ENCODE results near the gene NEO1.

NEO1 gene

DNA sequence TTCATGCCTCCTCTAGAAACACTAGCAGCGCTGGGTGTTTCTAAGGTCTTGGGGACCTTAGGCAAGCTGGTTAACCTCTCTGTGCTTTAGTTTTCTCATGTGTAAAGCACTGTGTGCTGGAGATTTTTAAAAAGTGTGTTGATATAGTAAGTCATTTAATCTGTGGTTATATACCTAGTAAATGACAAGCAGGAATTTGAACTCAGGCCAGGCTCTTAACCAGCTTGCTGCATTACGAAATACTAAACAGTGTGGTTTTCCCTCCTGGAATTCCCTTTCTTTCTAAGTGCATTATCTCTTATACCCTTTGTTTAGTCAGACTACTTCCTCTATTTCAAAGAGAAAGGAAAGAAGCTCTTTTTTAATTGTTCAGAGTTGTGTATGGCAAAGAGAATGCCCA is 26.5 kb downstream of the NEO1 start:
- Histone ChIP-seq H3K4me3 (ENCODE audit: low read length) (no peak overlapping the region), H3K4me1 (ENCODE audit: control insufficient read depth, insufficient read depth, low read length) (peaks cover 17% of the 10 kb centered on the region), H3K27me3 (replicated peaks; ENCODE audit: control insufficient read depth, insufficient read depth, low read length) (no peaks in the 10 kb centered on the region), H3K9ac (ENCODE audit: low read length) (no peak overlapping the region), H3K9me3 (ENCODE audit: control insufficient read depth, low read length) (no peaks in the 10 kb centered on the region), H3K36me3 (ENCODE audit: control insufficient read depth, insufficient read depth, low read length, severe bottlenecking) (no peaks in the 10 kb centered on the region)
- DNase-seq (ENCODE audit: low read depth): peak; percentile 71

DNA sequence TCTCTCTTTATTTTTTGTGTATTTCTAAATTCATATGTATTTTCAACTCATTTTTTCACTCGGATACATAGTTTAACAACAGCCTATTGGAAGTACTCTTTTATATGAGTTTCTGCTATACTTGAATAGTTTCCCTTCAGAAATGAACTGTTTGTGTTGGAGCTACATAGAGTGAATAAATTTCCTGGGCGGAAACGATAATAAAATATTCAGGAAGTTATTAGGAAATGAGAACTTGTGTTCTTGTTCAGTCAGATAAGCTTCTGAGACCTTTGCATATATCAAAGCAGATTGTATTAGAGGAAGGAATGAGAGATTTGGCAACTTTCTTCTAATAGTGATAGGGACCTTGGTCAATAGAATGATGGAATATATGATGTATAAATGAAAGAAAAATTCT is 27.3 kb downstream of the NEO1 start:
- no peak for DNase-seq (ENCODE audit: low read depth)
- H3K4me1 ChIP-seq (ENCODE audit: control insufficient read depth, insufficient read depth, low read length): peaks cover 17% of the 10 kb centered on the region
- H3K4me3 ChIP-seq (ENCODE audit: low read length): no peak overlapping the region
- no peaks in the 10 kb centered on the region for H3K9me3 ChIP-seq (ENCODE audit: control insufficient read depth, low read length)
- H3K36me3 ChIP-seq (ENCODE audit: control insufficient read depth, insufficient read depth, low read length, severe bottlenecking): no peaks in the 10 kb centered on the region
- no peak overlapping the region for H3K9ac ChIP-seq (ENCODE audit: low read length)
- H3K27me3 ChIP-seq (replicated peaks; ENCODE audit: control insufficient read depth, insufficient read depth, low read length): no peaks in the 10 kb centered on the region

DNA sequence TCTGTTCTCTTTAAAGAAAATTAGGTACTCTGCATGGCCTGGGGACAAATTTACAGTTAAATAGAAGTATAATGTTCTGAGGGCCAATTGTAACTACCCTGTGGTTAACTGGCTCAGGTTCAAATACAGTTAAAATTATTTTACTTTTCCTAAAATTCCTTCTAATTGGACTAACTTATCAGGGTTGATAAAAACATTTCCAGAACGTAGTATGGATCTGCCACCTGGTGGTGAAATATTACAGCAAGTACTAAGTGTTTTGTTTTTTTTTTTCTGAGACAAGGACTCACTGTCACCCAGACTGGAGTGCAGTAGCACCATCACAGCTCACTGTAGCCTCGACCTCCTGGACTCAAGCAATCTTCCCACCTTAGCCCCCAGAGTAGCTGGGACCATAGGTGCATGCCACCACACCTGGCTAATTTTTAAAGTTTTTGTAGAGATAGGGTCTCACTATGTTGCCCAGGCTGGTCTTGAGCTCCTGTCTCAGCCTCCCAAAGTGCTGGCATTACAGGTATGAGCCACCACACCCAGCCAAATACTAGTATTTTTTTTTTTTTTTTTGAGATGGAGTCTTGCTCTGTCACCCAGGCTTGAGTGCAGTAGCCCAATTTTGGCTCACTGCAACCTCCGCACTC is 29.2 kb downstream of the NEO1 start:
- H3K4me1 ChIP-seq (ENCODE audit: control insufficient read depth, insufficient read depth, low read length): peaks cover 8% of the 10 kb centered on the region
- H3K36me3 ChIP-seq (ENCODE audit: control insufficient read depth, insufficient read depth, low read length, severe bottlenecking): no peaks in the 10 kb centered on the region
- H3K4me3 ChIP-seq (ENCODE audit: low read length): no peak overlapping the region
- H3K9me3 ChIP-seq (ENCODE audit: control insufficient read depth, low read length): no peaks in the 10 kb centered on the region
- no peak overlapping the region for H3K9ac ChIP-seq (ENCODE audit: low read length)
- DNase-seq (ENCODE audit: low read depth): peak; percentile 87
- no peaks in the 10 kb centered on the region for H3K27me3 ChIP-seq (replicated peaks; ENCODE audit: control insufficient read depth, insufficient read depth, low read length)

DNA sequence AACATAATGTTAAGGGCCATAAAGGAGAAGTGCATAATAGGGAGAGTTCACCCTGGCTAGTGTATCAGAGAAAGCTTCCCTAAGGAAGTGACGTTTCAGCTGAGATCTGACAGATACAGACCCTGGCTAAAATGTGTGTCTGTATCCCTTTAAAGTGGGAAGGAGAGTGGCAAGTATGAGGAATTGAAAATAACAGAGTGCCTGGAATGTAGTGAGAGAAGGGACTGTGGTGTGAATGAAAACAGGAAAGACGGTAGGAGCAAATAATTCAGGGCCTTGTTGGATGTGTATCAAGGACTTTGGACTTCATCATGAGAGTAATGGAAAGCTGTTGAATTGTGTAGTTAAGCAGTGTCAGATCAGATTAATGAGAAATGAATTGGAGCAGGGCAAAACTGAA is 30.5 kb downstream of the NEO1 start:
- no peak overlapping the region for H3K9ac ChIP-seq (ENCODE audit: low read length)
- H3K4me3 ChIP-seq (ENCODE audit: low read length): no peak overlapping the region
- H3K9me3 ChIP-seq (ENCODE audit: control insufficient read depth, low read length): no peaks in the 10 kb centered on the region
- H3K4me1 ChIP-seq (ENCODE audit: control insufficient read depth, insufficient read depth, low read length): peaks cover 8% of the 10 kb centered on the region
- no peaks in the 10 kb centered on the region for H3K36me3 ChIP-seq (ENCODE audit: control insufficient read depth, insufficient read depth, low read length, severe bottlenecking)
- DNase-seq (ENCODE audit: low read depth): no peak
- no peaks in the 10 kb centered on the region for H3K27me3 ChIP-seq (replicated peaks; ENCODE audit: control insufficient read depth, insufficient read depth, low read length)

DNA sequence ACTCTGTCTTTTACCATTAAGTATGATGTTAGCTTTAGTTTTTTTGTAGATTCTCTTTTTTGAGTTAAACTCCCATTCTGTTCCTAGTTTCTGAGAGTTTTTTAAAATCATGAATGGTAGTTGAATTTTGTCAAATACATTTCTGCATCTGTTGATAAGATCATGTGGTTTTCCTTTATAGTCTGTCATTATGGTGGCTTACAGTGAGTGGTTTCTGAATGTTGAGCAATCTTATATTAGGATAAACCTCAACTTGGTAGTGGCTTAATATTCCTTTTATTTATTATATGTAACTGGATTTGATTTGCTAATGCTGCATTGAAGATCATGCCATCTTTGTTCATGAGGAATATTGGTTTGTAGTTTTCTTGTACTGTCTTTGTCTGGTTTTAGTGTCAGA is 34.8 kb downstream of the NEO1 start:
- Histone ChIP-seq H3K4me1 (ENCODE audit: control insufficient read depth, insufficient read depth, low read length) (no peaks in the 10 kb centered on the region), H3K9ac (ENCODE audit: low read length) (no peak overlapping the region), H3K27me3 (replicated peaks; ENCODE audit: control insufficient read depth, insufficient read depth, low read length) (no peaks in the 10 kb centered on the region), H3K36me3 (ENCODE audit: control insufficient read depth, insufficient read depth, low read length, severe bottlenecking) (no peaks in the 10 kb centered on the region), H3K9me3 (ENCODE audit: control insufficient read depth, low read length) (no peaks in the 10 kb centered on the region), H3K4me3 (ENCODE audit: low read length) (no peak overlapping the region)
- DNase-seq (ENCODE audit: low read depth): no peak

DNA sequence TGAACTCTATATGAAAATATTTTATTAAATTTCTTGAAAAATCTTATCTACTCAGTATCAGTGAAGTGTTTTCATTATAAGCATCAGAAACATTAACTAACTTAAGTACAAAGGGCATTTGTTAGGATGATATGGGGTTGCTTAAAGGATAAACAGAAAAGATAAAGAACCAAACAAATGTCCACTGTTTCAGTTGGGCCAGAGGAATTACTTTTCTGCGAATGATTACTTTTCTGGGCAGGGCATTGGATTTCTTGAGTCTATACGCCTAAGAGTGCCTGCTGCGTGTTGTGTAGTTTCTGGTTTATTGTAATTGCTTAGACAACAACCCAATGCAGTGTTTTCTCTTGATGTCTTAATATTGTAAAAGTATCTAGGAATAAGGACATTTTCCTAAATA is 52.8 kb downstream of the NEO1 start:
- no peaks in the 10 kb centered on the region for H3K9me3 ChIP-seq (ENCODE audit: control insufficient read depth, low read length)
- H3K9ac ChIP-seq (ENCODE audit: low read length): no peak overlapping the region
- H3K4me1 ChIP-seq (ENCODE audit: control insufficient read depth, insufficient read depth, low read length): no peaks in the 10 kb centered on the region
- no peak overlapping the region for H3K4me3 ChIP-seq (ENCODE audit: low read length)
- no peaks in the 10 kb centered on the region for H3K36me3 ChIP-seq (ENCODE audit: control insufficient read depth, insufficient read depth, low read length, severe bottlenecking)
- H3K27me3 ChIP-seq (replicated peaks; ENCODE audit: control insufficient read depth, insufficient read depth, low read length): no peaks in the 10 kb centered on the region
- DNase-seq (ENCODE audit: low read depth): no peak

DNA sequence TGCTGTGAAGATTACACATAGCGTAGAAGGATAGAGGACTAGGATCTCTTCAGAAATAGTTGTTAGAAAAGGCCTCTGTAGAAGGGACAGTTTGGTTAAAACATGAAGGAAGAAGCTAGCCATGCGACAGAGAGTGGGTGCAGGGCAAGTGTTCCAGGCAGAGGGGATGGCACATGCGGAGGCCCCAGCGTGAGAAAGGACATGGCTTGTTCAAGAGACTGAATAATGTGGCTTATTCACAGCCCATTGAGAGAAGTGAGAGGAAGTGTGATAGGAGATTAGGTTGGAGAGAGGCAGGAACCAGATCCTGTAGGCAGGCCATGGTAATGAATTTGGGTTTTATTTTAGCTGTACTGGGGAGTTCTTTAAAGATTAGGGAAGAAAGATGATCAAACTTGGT is 56.4 kb downstream of the NEO1 start:
- Histone ChIP-seq H3K9ac (ENCODE audit: low read length) (no peak overlapping the region), H3K4me1 (ENCODE audit: control insufficient read depth, insufficient read depth, low read length) (no peaks in the 10 kb centered on the region), H3K27me3 (replicated peaks; ENCODE audit: control insufficient read depth, insufficient read depth, low read length) (no peaks in the 10 kb centered on the region), H3K9me3 (ENCODE audit: control insufficient read depth, low read length) (no peaks in the 10 kb centered on the region), H3K36me3 (ENCODE audit: control insufficient read depth, insufficient read depth, low read length, severe bottlenecking) (no peaks in the 10 kb centered on the region), H3K4me3 (ENCODE audit: low read length) (no peak overlapping the region)
- no peak for DNase-seq (ENCODE audit: low read depth)

DNA sequence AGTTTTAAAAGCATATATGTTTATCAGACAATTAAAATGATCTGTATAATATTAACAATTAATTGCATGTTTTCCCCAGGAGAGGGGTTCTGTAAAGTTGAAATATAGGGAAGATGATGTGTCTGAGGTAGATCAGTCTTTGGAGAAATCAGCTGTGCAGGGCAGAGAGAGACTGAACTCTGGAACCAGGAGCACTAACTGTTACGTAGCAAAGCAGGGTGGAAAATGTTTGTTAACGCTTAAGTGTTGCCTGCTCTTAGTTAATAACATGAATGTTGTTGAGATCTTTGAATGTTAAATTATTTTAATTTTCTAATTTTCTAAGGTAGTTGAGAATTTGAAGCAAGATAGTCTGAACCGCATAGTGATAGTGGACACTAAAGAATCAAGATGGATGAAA is 57.5 kb downstream of the NEO1 start:
- Histone ChIP-seq H3K9me3 (ENCODE audit: control insufficient read depth, low read length) (no peaks in the 10 kb centered on the region), H3K4me3 (ENCODE audit: low read length) (no peak overlapping the region), H3K9ac (ENCODE audit: low read length) (no peak overlapping the region), H3K4me1 (ENCODE audit: control insufficient read depth, insufficient read depth, low read length) (no peaks in the 10 kb centered on the region), H3K27me3 (replicated peaks; ENCODE audit: control insufficient read depth, insufficient read depth, low read length) (no peaks in the 10 kb centered on the region), H3K36me3 (ENCODE audit: control insufficient read depth, insufficient read depth, low read length, severe bottlenecking) (no peaks in the 10 kb centered on the region)
- no peak for DNase-seq (ENCODE audit: low read depth)

DNA sequence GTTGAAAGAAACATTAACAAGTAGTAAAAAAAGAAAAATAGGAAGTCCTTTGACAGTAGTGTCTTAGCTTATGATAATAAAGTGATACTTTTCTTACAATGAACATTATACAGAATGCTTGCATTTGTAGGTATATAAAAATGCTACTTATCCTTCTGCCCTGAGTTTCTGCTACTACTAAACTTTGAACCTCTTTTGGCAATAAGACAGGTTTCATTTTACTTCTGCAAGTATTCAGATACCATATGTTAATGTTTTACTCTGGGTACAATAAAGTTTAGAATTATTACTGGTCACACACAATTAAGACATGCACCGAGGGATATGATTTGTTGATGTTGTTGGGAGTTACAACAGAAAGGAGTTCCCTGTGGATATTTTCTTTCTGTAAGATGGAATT is 57.9 kb downstream of the NEO1 start:
- DNase-seq (ENCODE audit: low read depth): no peak
- Histone ChIP-seq H3K4me1 (ENCODE audit: control insufficient read depth, insufficient read depth, low read length) (no peaks in the 10 kb centered on the region), H3K4me3 (ENCODE audit: low read length) (no peak overlapping the region), H3K9me3 (ENCODE audit: control insufficient read depth, low read length) (no peaks in the 10 kb centered on the region), H3K9ac (ENCODE audit: low read length) (no peak overlapping the region), H3K27me3 (replicated peaks; ENCODE audit: control insufficient read depth, insufficient read depth, low read length) (no peaks in the 10 kb centered on the region), H3K36me3 (ENCODE audit: control insufficient read depth, insufficient read depth, low read length, severe bottlenecking) (no peaks in the 10 kb centered on the region)

DNA sequence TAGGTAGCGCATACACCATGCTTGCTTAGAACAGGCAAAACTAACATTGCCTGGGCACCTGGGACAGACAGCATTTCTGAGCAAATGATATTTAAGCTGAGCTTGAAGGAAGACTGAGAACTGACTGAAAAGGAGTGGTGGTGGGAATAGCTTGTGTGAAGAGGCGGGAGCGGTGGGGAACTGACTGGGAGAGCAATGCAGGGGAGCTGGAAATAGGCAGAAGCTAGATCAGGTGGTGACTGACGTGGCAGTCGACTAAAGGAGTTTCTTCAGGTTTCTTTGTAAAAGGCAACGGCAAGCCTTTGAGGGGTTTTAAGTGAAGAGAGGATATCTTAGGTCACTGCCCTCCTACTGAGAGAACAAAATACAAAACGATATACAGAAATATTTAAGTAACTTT is 61.8 kb downstream of the NEO1 start:
- no peaks in the 10 kb centered on the region for H3K27me3 ChIP-seq (replicated peaks; ENCODE audit: control insufficient read depth, insufficient read depth, low read length)
- no peaks in the 10 kb centered on the region for H3K4me1 ChIP-seq (ENCODE audit: control insufficient read depth, insufficient read depth, low read length)
- no peak overlapping the region for H3K4me3 ChIP-seq (ENCODE audit: low read length)
- H3K36me3 ChIP-seq (ENCODE audit: control insufficient read depth, insufficient read depth, low read length, severe bottlenecking): no peaks in the 10 kb centered on the region
- H3K9ac ChIP-seq (ENCODE audit: low read length): no peak overlapping the region
- DNase-seq (ENCODE audit: low read depth): no peak
- H3K9me3 ChIP-seq (ENCODE audit: control insufficient read depth, low read length): no peaks in the 10 kb centered on the region

DNA sequence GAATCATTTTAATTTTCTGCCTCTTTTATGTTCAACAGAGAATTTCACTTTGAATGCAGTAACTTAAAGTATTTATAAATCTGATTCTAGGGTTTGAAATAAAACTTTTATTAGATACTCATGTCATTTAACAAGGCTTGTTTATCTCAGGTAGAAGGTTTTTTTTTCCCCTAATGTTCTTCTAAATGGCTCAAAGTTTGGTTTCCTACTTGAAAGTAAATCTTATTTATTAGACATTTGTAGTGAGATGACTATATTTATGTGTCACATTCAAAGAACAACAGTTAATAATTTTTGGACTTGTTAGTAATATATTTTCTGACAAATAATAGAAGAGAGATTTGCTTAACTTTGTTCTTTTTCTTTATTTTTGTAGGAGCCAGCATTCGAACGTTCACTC is 63.9 kb downstream of the NEO1 start:
- H3K9me3 ChIP-seq (ENCODE audit: control insufficient read depth, low read length): no peaks in the 10 kb centered on the region
- DNase-seq (ENCODE audit: low read depth): no peak
- no peaks in the 10 kb centered on the region for H3K27me3 ChIP-seq (replicated peaks; ENCODE audit: control insufficient read depth, insufficient read depth, low read length)
- H3K36me3 ChIP-seq (ENCODE audit: control insufficient read depth, insufficient read depth, low read length, severe bottlenecking): no peaks in the 10 kb centered on the region
- H3K9ac ChIP-seq (ENCODE audit: low read length): no peak overlapping the region
- no peaks in the 10 kb centered on the region for H3K4me1 ChIP-seq (ENCODE audit: control insufficient read depth, insufficient read depth, low read length)
- no peak overlapping the region for H3K4me3 ChIP-seq (ENCODE audit: low read length)

DNA sequence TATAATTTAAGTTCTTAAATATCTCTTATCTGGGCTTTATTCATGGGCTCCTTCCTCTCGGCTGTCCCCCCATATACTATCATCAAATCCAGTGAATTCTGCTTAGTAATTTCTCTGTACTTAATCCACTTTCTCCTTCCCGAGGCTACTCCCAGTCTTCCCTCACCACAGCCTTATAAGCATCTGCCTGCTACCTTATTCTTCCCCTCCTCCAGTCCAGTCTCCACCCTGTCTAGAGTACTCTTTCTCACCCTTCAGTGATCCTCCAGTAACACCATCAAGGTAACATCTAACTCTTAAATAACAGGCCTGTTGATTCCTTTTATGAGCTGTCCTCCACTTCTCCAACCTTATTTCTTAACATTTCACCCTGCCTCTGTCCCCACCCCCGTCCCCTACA is 65.8 kb downstream of the NEO1 start:
- H3K9me3 ChIP-seq (ENCODE audit: control insufficient read depth, low read length): no peaks in the 10 kb centered on the region
- H3K27me3 ChIP-seq (replicated peaks; ENCODE audit: control insufficient read depth, insufficient read depth, low read length): no peaks in the 10 kb centered on the region
- no peak overlapping the region for H3K9ac ChIP-seq (ENCODE audit: low read length)
- DNase-seq (ENCODE audit: low read depth): no peak
- H3K4me3 ChIP-seq (ENCODE audit: low read length): no peak overlapping the region
- H3K4me1 ChIP-seq (ENCODE audit: control insufficient read depth, insufficient read depth, low read length): no peaks in the 10 kb centered on the region
- H3K36me3 ChIP-seq (ENCODE audit: control insufficient read depth, insufficient read depth, low read length, severe bottlenecking): no peaks in the 10 kb centered on the region
